Activated CD8-positive, alpha-beta T cell treated with anti-CD3 and anti-CD28 coated beads for 36 hours (primary cell): ENCODE results near the gene SLC39A9. TPM values are rescaled to one million over a fixed set of nuclear protein-coding genes. Genes with fewer than 3 reads are reported as not detected.

Experiments used
- ATAC-seq: fragments of 200-7000 bp; cut with Tn5 transposase; one replicate; pipeline ENCODE4 v1.10.0; 2021; ENCODE audit warnings: mild to moderate bottlenecking, moderate library complexity
- CTCF ChIA-PET: fragments of 350-600 bp; sonication (Branson Sonifier 250); formaldehyde crosslinking; loops from one replicate; lab custom pipeline; 2021; ENCODE audit warnings: antibody characterized with exemption; lab: Charles Lee
- POLR2A ChIA-PET: fragments of 350-600 bp; sonication (Branson Sonifier 250); formaldehyde crosslinking; loops from one replicate; lab custom pipeline; 2021; ENCODE audit warnings: antibody characterized with exemption; lab: Charles Lee
- DNase-seq: peaks from one replicate; pipeline ENCODE4 v3.0.0-alpha.2; 2020
- H3K27ac Mint-ChIP-seq: one replicate; pipeline ENCODE4 v1.8.0; 2021; ENCODE audit warnings: mild to moderate bottlenecking, mixed read lengths
- H3K27me3 Mint-ChIP-seq: one replicate; pipeline ENCODE4 v1.8.0; 2021; ENCODE audit warnings: mixed read lengths
- H3K36me3 Mint-ChIP-seq: one replicate; pipeline ENCODE4 v1.8.0; 2021; ENCODE audit warnings: low read depth, mixed read lengths
- H3K4me1 Mint-ChIP-seq: one replicate; pipeline ENCODE4 v1.8.0; 2021; ENCODE audit warnings: low read depth, mixed read lengths
- H3K4me3 Mint-ChIP-seq: one replicate; pipeline ENCODE4 v1.8.0; 2021; ENCODE audit warnings: mild to moderate bottlenecking, moderate library complexity, mixed read lengths
- H3K9me3 Mint-ChIP-seq: one replicate; pipeline ENCODE4 v1.8.0; 2021; ENCODE audit warnings: mixed read lengths
- intact Hi-C: fragments of 100-400 bp; cut with micrococcal nuclease; formaldehyde crosslinking; loops from one replicate; pipeline ENCODE4 v1.10.0; 2022
- total RNA-seq, 2 experiments: library from RNA; stranded (reverse); gene quantifications; one replicate each; pipeline ENCODE4 v1.2.3, GENCODE V29; 2021
- TF ChIP-seq, protein P1 (sequence below): fragments of 200-600 bp; IDR thresholded peaks from one replicate; pipeline ENCODE4 v1.8.0; 2022; ENCODE audit warnings: antibody characterized with exemption, mild to moderate bottlenecking

Gene SLC39A9
- total RNA-seq, 2 experiments from 2014 or later, result 39.2 to 41.3 TPM

- peaks cover 17% of the 10 kb centered on the region for H3K27me3 Mint-ChIP-seq
- no peaks in the 10 kb centered on the region for H3K4me1 Mint-ChIP-seq
- H3K36me3 Mint-ChIP-seq, result no peaks in the 10 kb centered on the region
- TF ChIP-seq, protein P1, sequence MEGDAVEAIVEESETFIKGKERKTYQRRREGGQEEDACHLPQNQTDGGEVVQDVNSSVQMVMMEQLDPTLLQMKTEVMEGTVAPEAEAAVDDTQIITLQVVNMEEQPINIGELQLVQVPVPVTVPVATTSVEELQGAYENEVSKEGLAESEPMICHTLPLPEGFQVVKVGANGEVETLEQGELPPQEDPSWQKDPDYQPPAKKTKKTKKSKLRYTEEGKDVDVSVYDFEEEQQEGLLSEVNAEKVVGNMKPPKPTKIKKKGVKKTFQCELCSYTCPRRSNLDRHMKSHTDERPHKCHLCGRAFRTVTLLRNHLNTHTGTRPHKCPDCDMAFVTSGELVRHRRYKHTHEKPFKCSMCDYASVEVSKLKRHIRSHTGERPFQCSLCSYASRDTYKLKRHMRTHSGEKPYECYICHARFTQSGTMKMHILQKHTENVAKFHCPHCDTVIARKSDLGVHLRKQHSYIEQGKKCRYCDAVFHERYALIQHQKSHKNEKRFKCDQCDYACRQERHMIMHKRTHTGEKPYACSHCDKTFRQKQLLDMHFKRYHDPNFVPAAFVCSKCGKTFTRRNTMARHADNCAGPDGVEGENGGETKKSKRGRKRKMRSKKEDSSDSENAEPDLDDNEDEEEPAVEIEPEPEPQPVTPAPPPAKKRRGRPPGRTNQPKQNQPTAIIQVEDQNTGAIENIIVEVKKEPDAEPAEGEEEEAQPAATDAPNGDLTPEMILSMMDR, result no peak
- ATAC-seq (no peak), DNase-seq (no peak)
- intact Hi-C loops, result no loop called here
- CTCF ChIA-PET, result no interaction called here
- H3K9me3 Mint-ChIP-seq, result no peaks in the 10 kb centered on the region
- H3K27ac Mint-ChIP-seq, result no peak overlapping the region
- POLR2A ChIA-PET, result no interaction called here
- H3K4me3 Mint-ChIP-seq, result no peak overlapping the region
These were observed 81.2 kb downstream of the SLC39A9 start for GRCh38 chr14:69479696-69480095.

- no peaks in the 10 kb centered on the region for H3K4me1 Mint-ChIP-seq
- TF ChIP-seq, protein P1, result no peak
These were observed 81.6 kb downstream of the SLC39A9 start for GRCh38 chr14:69480136-69480535.

DNA sequence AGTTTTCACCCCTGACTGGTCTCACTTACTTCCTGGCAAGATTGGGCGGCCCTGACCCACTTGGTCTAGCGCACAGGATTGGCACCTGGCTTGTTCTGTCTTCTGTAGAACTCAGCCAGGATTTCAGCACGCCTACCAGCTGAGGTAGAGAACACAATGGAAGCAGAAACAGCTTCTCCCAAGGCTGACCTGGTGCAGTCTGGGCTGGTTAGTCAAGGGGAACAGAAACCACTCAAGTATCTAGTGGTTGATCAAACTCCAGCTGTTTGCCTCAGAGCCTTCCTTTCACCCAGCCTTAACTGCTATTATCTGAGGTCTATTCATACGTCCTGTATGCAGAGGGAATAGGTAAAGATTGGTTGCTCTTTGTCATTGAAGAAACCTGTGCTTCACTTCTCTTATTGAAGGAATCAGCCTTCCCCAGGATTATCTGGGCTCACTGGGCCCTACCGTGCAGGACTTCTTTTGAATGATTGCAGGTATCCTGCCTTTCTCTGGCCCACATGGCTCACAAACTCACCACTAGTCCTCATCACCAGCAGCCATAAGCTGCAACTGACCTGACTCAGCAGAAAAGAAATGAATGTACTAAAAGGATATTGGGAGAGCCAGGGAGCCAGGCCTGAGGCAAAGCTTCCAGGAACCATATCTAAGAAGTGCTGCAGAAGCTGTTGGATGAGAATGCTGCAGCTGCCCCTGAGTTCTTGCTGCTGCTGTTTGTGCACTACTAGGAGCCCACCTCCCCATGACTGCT, 83.5 kb downstream of the SLC39A9 start:
- intact Hi-C loops, result no loop called here
- peaks cover 30% of the 10 kb centered on the region for H3K27me3 Mint-ChIP-seq
- TF ChIP-seq, protein P1, result no peak
- no peaks in the 10 kb centered on the region for H3K36me3 Mint-ChIP-seq
- CTCF ChIA-PET, result interaction anchor here (0.8 to 1.7 kb wide), 3 partner anchors 10 to 67 kb away, joined by 3 to 5 read pairs (median 4); no protein-coding TSS in a partner anchor
- H3K4me1 Mint-ChIP-seq, result no peaks in the 10 kb centered on the region
- ATAC-seq (no peak), DNase-seq (no peak)
- no peaks in the 10 kb centered on the region for H3K9me3 Mint-ChIP-seq
- no peak overlapping the region for H3K27ac Mint-ChIP-seq
- POLR2A ChIA-PET, result no interaction called here
- no peak overlapping the region for H3K4me3 Mint-ChIP-seq

More at GRCh38 chr14:69480136-69480535, 81.6 kb downstream of the SLC39A9 start:
- Mint-ChIP-seq H3K9me3 (no peaks in the 10 kb centered on the region), H3K36me3 (no peaks in the 10 kb centered on the region), H3K4me3 (no peak overlapping the region), H3K27me3 (peaks cover 18% of the 10 kb centered on the region), H3K27ac (no peak overlapping the region)
- intact Hi-C loops, result no loop called here
- ChIA-PET CTCF (interaction anchor here (1.7 kb wide), 1 partner anchor 68 kb away, joined by 5 read pairs; no protein-coding TSS in a partner anchor), POLR2A (no interaction called here)
- DNase-seq (no peak), ATAC-seq (no peak)

DNA sequence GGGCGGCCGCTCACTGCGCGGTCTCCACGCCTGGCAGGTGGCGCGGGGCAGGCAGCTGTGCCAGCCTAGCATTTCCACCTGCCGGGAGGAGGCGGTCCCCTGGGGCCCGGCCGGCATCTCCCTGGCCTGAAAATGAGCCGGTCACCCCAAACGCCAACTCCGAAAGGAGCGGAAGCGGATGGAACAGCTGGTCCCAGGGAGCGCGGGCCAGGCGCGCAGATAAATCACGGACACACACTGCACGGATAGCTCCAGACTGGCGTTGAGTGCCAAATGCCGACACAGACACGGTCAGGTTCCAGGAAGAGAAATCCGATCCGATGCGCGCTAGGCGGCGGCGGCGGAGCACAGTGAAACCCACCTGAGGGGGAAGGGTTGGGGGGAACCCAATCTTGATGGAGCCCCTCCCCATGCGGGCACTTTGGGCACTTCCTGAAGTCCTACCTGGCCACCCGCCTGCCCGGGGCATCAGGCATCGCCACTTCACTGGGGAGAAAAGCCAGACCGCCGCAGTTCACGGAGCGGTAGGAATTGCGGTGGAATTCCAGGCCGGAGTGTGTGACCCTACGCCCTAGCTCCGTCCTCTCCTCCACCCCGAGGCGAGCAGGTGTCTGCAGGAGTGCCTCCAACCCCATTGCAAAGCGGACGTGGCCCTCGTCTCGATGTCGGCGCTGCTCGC, 85.4 kb downstream of the SLC39A9 start:
- ChIA-PET POLR2A (interaction anchor here (1.4 kb wide), 1 partner anchor 9 kb away, joined by 3 read pairs; no protein-coding TSS in a partner anchor), CTCF (interaction anchor here (1.1 kb wide), 1 partner anchor 8 kb away, joined by 3 read pairs; no protein-coding TSS in a partner anchor)
- DNase-seq (no peak), ATAC-seq (no peak)
- peaks cover 34% of the 10 kb centered on the region for H3K27me3 Mint-ChIP-seq
- no peaks in the 10 kb centered on the region for H3K4me1 Mint-ChIP-seq
- H3K27ac Mint-ChIP-seq, result no peak overlapping the region
- TF ChIP-seq, protein P1, result no peak
- H3K36me3 Mint-ChIP-seq, result no peaks in the 10 kb centered on the region
- intact Hi-C loops, result no loop called here
- H3K4me3 Mint-ChIP-seq, result no peak overlapping the region
- no peaks in the 10 kb centered on the region for H3K9me3 Mint-ChIP-seq
